Naive thymus-derived CD8-positive, alpha-beta T cell (primary cell): ENCODE measurements around the gene ARRDC5. TPM values are rescaled to one million over a fixed set of nuclear protein-coding genes. Genes with fewer than 3 reads are reported as not detected.
"Not testable (repeated sequence)": the region's sequence is repeated elsewhere in the genome, so short reads cannot be mapped to it uniquely, and the experiment has no call there.

Source experiments
- ATAC-seq, 2 donors: fragments of 150-1000 bp; cut with Tn5 transposase in 1 of 2; sonication (Bioruptor Pico), chemical (Tn5 transposase) in 1 of 2; 1 replicate in 1 of 2; 2 replicates in 1 of 2; pipeline ENCODE4 v1.10.0; 2021; ENCODE audit warnings: mild to moderate bottlenecking in 2 of 2, moderate library complexity in 2 of 2
- POLR2A ChIA-PET: fragments of 350-600 bp; sonication (Branson Sonifier 250); formaldehyde crosslinking; loops from one replicate; lab custom pipeline; 2021; ENCODE audit warnings: antibody characterized with exemption; lab: Charles Lee
- DNase-seq, 10 donors: peaks; one replicate each; pipeline versions ENCODE4 v3.0.0 to v3.0.0-alpha.2; 2020 to 2022
- H3K27ac Mint-ChIP-seq, 10 donors: one replicate each; pipeline ENCODE4 v1.8.0; 2020 to 2022; ENCODE audit warnings: mild to moderate bottlenecking in 10 of 10, mixed read lengths in 10 of 10, moderate library complexity in 4 of 10, inconsistent platforms in 1 of 10
- H3K27me3 Mint-ChIP-seq, 5 donors: one replicate each; pipeline ENCODE4 v1.8.0; 2021 to 2022; ENCODE audit warnings: mixed read lengths in 5 of 5
- H3K36me3 Mint-ChIP-seq, 3 donors: one replicate each; pipeline ENCODE4 v1.8.0; 2020 to 2022; ENCODE audit warnings: mixed read lengths in 3 of 3, mild to moderate bottlenecking in 2 of 3, inconsistent platforms in 1 of 3
- H3K4me1 Mint-ChIP-seq, 4 donors: one replicate each; pipeline ENCODE4 v1.8.0; 2021 to 2022; ENCODE audit warnings: mixed read lengths in 4 of 4
- H3K4me3 Mint-ChIP-seq, 10 donors: one replicate each; pipeline ENCODE4 v1.8.0; 2020 to 2022; ENCODE audit warnings: mild to moderate bottlenecking in 10 of 10, mixed read lengths in 10 of 10, moderate library complexity in 6 of 10, inconsistent platforms in 1 of 10
- H3K9me3 Mint-ChIP-seq, 9 donors: one replicate each; pipeline ENCODE4 v1.8.0; 2020 to 2022; ENCODE audit warnings: mixed read lengths in 9 of 9, mild to moderate bottlenecking in 3 of 9, inconsistent platforms in 1 of 9, moderate library complexity in 1 of 9
- polyA plus RNA-seq, 3 donors: library from polyadenylated mRNA; unstranded; fragments of 300-500 nt; fragmentation: Illumina TruSeq; gene quantifications; one replicate each; pipeline ENCODE4 v1.2.3, GENCODE V29; 2021
- total RNA-seq, 8 experiments: library from RNA in 2 of 8; stranded (reverse) in 2 of 8; gene quantifications; one replicate each; pipeline ENCODE4 v1.2.3 and lab custom pipeline; 2021 to 2026

The ARRDC5 gene
- total and polyA plus RNA-seq, 5 experiments from 2014 or later: 2.3 to 34.2 (median 5.9) TPM

GRCh38 chr19:4884993-4885392, 17.7 kb downstream of the ARRDC5 start:
- peaks cover 0 to 12% (median 3%) of the 10 kb centered on the region in 4 donors for H3K4me1 Mint-ChIP-seq
- DNase-seq, POLR2A ChIA-PET, H3K4me3 Mint-ChIP-seq, H3K27me3 Mint-ChIP-seq, H3K9me3 Mint-ChIP-seq, H3K27ac Mint-ChIP-seq, H3K36me3 Mint-ChIP-seq, ATAC-seq: not testable (repeated sequence)

DNA sequence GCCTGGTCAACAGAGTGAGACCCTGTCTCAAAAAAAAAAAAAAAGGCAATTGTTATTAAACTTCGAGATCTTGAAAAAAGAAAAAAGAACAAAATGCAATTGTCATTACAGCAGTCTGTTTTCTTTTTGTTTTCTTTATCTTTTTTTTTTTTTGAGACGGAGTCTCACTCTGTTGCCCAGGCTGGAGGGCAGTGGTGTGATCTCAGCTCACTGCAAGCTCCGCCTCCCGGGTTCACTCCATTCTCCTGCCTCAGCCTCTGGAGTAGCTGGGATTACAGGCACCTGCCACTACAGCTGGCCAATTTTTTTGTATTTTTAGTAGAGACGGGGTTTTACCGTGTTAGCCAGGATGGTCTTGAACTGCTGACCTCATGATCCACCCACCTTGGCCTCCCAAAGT, 19.8 kb downstream of the ARRDC5 start:
- not testable (repeated sequence) for ATAC-seq, H3K4me3 Mint-ChIP-seq, H3K27me3 Mint-ChIP-seq, H3K9me3 Mint-ChIP-seq, H3K36me3 Mint-ChIP-seq, DNase-seq
- peaks cover 2 to 16% (median 11%) of the 10 kb centered on the region in 4 donors for H3K4me1 Mint-ChIP-seq
- peak overlapping the region in 1 of 10 donors; percentile 24 for H3K27ac Mint-ChIP-seq
- POLR2A ChIA-PET: interaction anchor here (0.7 kb wide), 1 partner anchor 808 kb away, joined by 5 read pairs; no protein-coding TSS in a partner anchor

DNA sequence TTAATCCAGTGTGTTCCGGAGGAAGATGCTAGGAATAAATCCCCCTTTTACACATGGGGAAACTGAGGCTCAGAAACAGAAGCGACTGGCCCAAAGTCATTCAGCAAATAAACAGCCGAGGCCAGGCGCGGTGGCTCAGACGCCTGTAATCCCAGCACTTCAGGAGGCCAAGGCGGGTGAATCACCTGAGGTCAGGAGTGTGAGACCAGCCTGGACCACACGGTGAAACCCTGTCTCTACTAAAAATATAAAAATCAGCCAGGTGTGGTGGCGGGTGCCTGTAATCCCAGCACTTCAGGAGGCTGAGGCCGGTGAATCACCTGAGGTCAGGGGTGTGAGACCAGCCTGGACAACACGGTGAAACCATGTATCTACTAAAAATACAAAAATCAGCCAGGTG, 23.7 kb downstream of the ARRDC5 start:
- Mint-ChIP-seq H3K27me3 (no peaks in the 10 kb centered on the region), H3K36me3 (no peaks in the 10 kb centered on the region), H3K27ac (peak overlapping the region in 3 of 10 donors; percentile 31 to 77 (median 63)), H3K4me3 (peak overlapping the region in 7 of 10 donors; percentile 2 to 53 (median 12)), H3K9me3 (no peaks in the 10 kb centered on the region), H3K4me1 (peaks cover 2 to 22% (median 12%) of the 10 kb centered on the region in 4 donors)
- no peak for DNase-seq
- POLR2A ChIA-PET: interaction anchor here (0.7 to 0.8 kb wide), 2 partner anchors 10 to 15 kb away, joined by 3 read pairs; no protein-coding TSS in a partner anchor
- no peak for ATAC-seq

GRCh38 chr19:4878491-4878968, 24.2 kb downstream of the ARRDC5 start:
- H3K9me3 Mint-ChIP-seq: no peaks in the 10 kb centered on the region
- H3K36me3 Mint-ChIP-seq: no peaks in the 10 kb centered on the region
- POLR2A ChIA-PET: interaction anchor here (0.7 to 2.3 kb wide), 3 partner anchors 10 to 33 kb away, joined by 3 to 6 read pairs (median 3); no protein-coding TSS in a partner anchor
- no peaks in the 10 kb centered on the region for H3K27me3 Mint-ChIP-seq
- ATAC-seq (peak; percentile 55 to 65), DNase-seq (peak in 2 of 10 donors; percentile 4 to 9)
- H3K4me1 Mint-ChIP-seq: peaks cover 4 to 20% (median 16%) of the 10 kb centered on the region in 4 donors
- peak overlapping the region in 7 of 10 donors; percentile 2 to 72 (median 51) for H3K4me3 Mint-ChIP-seq
- peak overlapping the region in 5 of 10 donors; percentile 24 to 77 (median 31) for H3K27ac Mint-ChIP-seq

- Mint-ChIP-seq H3K36me3 (no peaks in the 10 kb centered on the region), H3K4me3 (peak overlapping the region in 2 of 10 donors; percentile 53 to 72), H3K9me3 (no peaks in the 10 kb centered on the region), H3K27ac (peak overlapping the region in 1 of 10 donors; percentile 31), H3K27me3 (no peaks in the 10 kb centered on the region), H3K4me1 (peaks cover 3 to 20% (median 16%) of the 10 kb centered on the region in 4 donors)
- POLR2A ChIA-PET: interaction anchor here (0.6 to 2.3 kb wide), 3 partner anchors 9 to 572 kb away, joined by 3 to 7 read pairs (median 6); no protein-coding TSS in a partner anchor
- ATAC-seq (peak; percentile 23 to 43), DNase-seq (peak in 2 of 10 donors; percentile 13 to 65)
These were observed 24.8 kb downstream of the ARRDC5 start for GRCh38 chr19:4877753-4878490.

- no peaks in the 10 kb centered on the region for H3K36me3 Mint-ChIP-seq
- peaks cover 6 to 23% (median 17%) of the 10 kb centered on the region in 4 donors for H3K4me1 Mint-ChIP-seq
- no peak overlapping the region for H3K4me3 Mint-ChIP-seq
- peak overlapping the region in 1 of 10 donors; percentile 87 for H3K27ac Mint-ChIP-seq
- no peaks in the 10 kb centered on the region for H3K9me3 Mint-ChIP-seq
- no peak for ATAC-seq
- no peak for DNase-seq
- POLR2A ChIA-PET: no interaction called here
- peaks cover 0 to 1% (median 0%) of the 10 kb centered on the region in 5 donors for H3K27me3 Mint-ChIP-seq
These were observed 28.8 kb downstream of the ARRDC5 start for GRCh38 chr19:4873930-4874329.

DNA sequence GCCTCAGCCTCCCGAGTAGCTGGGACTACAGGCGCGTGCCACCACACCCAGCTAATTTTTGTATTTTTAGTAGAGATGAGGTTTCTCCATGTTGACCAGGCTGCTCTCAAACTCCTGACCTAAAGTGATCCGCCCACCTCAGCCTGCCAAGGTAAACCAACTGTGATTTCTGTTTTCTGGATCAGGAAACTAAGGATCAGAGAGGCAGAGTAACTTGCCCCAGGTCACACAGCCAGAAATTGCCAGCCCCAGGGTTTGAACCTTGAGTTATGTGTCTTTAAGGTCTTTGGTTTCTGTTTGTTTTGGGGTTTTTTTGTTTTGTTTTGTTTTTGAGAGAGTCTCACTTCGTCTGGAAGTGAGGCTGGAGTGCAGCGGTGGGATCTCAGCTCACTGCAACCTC, 31.0 kb downstream of the ARRDC5 start:
- Mint-ChIP-seq H3K36me3 (no peaks in the 10 kb centered on the region), H3K4me1 (peaks cover 7 to 20% (median 15%) of the 10 kb centered on the region in 4 donors), H3K4me3 (no peak overlapping the region), H3K9me3 (no peaks in the 10 kb centered on the region), H3K27ac (no peak overlapping the region), H3K27me3 (peaks cover 0 to 1% (median 0%) of the 10 kb centered on the region in 5 donors)
- POLR2A ChIA-PET: no interaction called here
- DNase-seq: no peak
- no peak for ATAC-seq

GRCh38 chr19:4870025-4870700, 32.5 kb downstream of the ARRDC5 start:
- no peaks in the 10 kb centered on the region for H3K9me3 Mint-ChIP-seq
- ATAC-seq: no peak
- no peak for DNase-seq

GRCh38 chr19:4868286-4868834, 34.3 kb downstream of the ARRDC5 start:
- H3K9me3 Mint-ChIP-seq: no peaks in the 10 kb centered on the region
- peak overlapping the region in 6 of 10 donors; percentile 11 to 80 (median 26) for H3K27ac Mint-ChIP-seq
- POLR2A ChIA-PET: interaction anchor here (0.7 to 3.8 kb wide), 5 partner anchors 9 to 100 kb away, joined by 3 to 53 read pairs (median 3); partner anchors contain the start of gene KDM4B
- peak overlapping the region; percentile 72 to 90 (median 82) for H3K4me3 Mint-ChIP-seq
- peaks cover 0 to 1% (median 0%) of the 10 kb centered on the region in 5 donors for H3K27me3 Mint-ChIP-seq
- ATAC-seq (no peak), DNase-seq (no peak)
- no peaks in the 10 kb centered on the region for H3K36me3 Mint-ChIP-seq
- peaks cover 9 to 19% (median 17%) of the 10 kb centered on the region in 4 donors for H3K4me1 Mint-ChIP-seq

More at GRCh38 chr19:4870025-4870700, 32.5 kb downstream of the ARRDC5 start:
- Mint-ChIP-seq H3K4me3 (peak overlapping the region in 2 of 10 donors; percentile 12 to 24), H3K36me3 (no peaks in the 10 kb centered on the region), H3K4me1 (peaks cover 9 to 22% (median 18%) of the 10 kb centered on the region in 4 donors), H3K27me3 (peaks cover 0 to 1% (median 0%) of the 10 kb centered on the region in 5 donors), H3K27ac (peak overlapping the region in 1 of 10 donors; percentile 43)
- POLR2A ChIA-PET: interaction anchor here (1.0 to 1.4 kb wide), 3 partner anchors 38 to 99 kb away, joined by 3 to 13 read pairs (median 3); partner anchors contain the start of gene KDM4B

GRCh38 chr19:4867534-4868285, 35.0 kb downstream of the ARRDC5 start, which contains the start of gene PLIN3:
Gene PLIN3 (minus strand): TSS chr19:4867667. CDS start chr19:4861394, 6,273 bp downstream.
- POLR2A ChIA-PET: interaction anchor here (0.6 to 3.8 kb wide), 10 partner anchors 9 to 576 kb away, joined by 3 to 53 read pairs (median 4); partner anchors contain the start of gene KDM4B
- H3K27ac Mint-ChIP-seq: peak within 1 kb of the TSS; percentile 26 to 82 (median 70)

More at GRCh38 chr19:4867534-4868285, 35.0 kb downstream of the ARRDC5 start, which contains the start of gene PLIN3:
- peak; percentile 89 to 90 for ATAC-seq
- Mint-ChIP-seq H3K4me1 (peaks cover 8 to 18% (median 15%) of the 10 kb centered on the region in 4 donors), H3K36me3 (no peaks in the 10 kb centered on the region), H3K4me3 (peak within 1 kb of the TSS; percentile 72 to 90 (median 82)), H3K9me3 (no peaks in the 10 kb centered on the region), H3K27me3 (peaks cover 0 to 1% (median 0%) of the 10 kb centered on the region in 5 donors)
- peak; percentile 76 to 92 (median 80) for DNase-seq
